Sigmoid colon (tissue), 4 donors: ENCODE data around the gene DKC1.

ENCODE experiments used
- POLR2A ChIP-seq, 2 donors: fragments of 450-650 bp; IDR thresholded peaks; one replicate each; pipeline ENCODE4 v1.6.1; 2016; ENCODE audit warnings: antibody characterized with exemption in 2 of 2, mild to moderate bottlenecking in 2 of 2, moderate library complexity in 2 of 2
- POLR2AphosphoS5 ChIP-seq, 4 donors: sonication (generic); formaldehyde crosslinking; IDR thresholded peaks; one replicate each; pipeline ENCODE4 v1.6.1; 2017; ENCODE audit warnings: antibody characterized with exemption in 4 of 4

- TF ChIP-seq POLR2AphosphoS5 (IDR thresholded peaks at IDR 0.05) (no peak), POLR2A (IDR thresholded peaks at IDR 0.05) (no peak)
Observed at GRCh38 chrX:154749856-154750255, 12.8 kb upstream of the DKC1 start.
